H1 (cell line): ENCODE data around the gene RHO. TPM values are rescaled to one million over a fixed set of nuclear protein-coding genes. Genes with fewer than 3 reads are reported as not detected.

Source experiments
- CTCF ChIA-PET: fragments of 300-600 bp; sonication (Branson Sonifier 250); formaldehyde crosslinking; loops from one replicate; lab custom pipeline; 2021; ENCODE audit not compliant: partially characterized antibody; lab: Charles Lee
- POLR2A ChIA-PET: fragments of 300-600 bp; sonication (Branson Sonifier 250); formaldehyde crosslinking; loops from one replicate; lab custom pipeline; 2021; ENCODE audit warnings: inconsistent platforms; ENCODE audit not compliant: partially characterized antibody; lab: Charles Lee
- DNase-seq, 2 experiments: peaks; one replicate each; pipeline versions ENCODE4 v3.0.0 to v3.0.0-alpha.2; 2010 to 2022; ENCODE audit warnings: low spot score in 2 of 2, low read depth in 1 of 2, mixed read lengths in 1 of 2
- FAIRE-seq: peaks from 2 replicates; lab custom pipeline; 2011; peaks lifted over from hg19 to GRCh38; lab: Jason Lieb, UNC
- H2AFZ ChIP-seq: 2 replicates; pipeline ENCODE4 v1.8.1; 2012; ENCODE audit warnings: low read length, inconsistent platforms
- H2AK5ac ChIP-seq: 2 replicates; pipeline ENCODE4 v1.6.1; 2013; ENCODE audit warnings: low read depth, low read length
- H2BK120ac ChIP-seq: replicated peaks from 2 replicates; pipeline ENCODE3; 2013; ENCODE audit warnings: low read depth, low read length, inconsistent platforms
- H2BK12ac ChIP-seq: 2 replicates; pipeline ENCODE4 v1.6.1; 2013; ENCODE audit warnings: low read depth, low read length
- H2BK15ac ChIP-seq: 2 replicates; pipeline ENCODE4 v1.6.1; 2013; ENCODE audit warnings: low read length
- H2BK20ac ChIP-seq: 2 replicates; pipeline ENCODE4 v1.6.1; 2013; ENCODE audit warnings: low read length
- H2BK5ac ChIP-seq: 2 replicates; pipeline ENCODE4 v1.6.1; 2013; ENCODE audit warnings: low read depth, low read length
- H3K14ac ChIP-seq: 2 replicates; pipeline ENCODE4 v1.6.1; 2013; ENCODE audit warnings: inconsistent platforms; ENCODE audit not compliant: insufficient read length
- H3K18ac ChIP-seq: 2 replicates; pipeline ENCODE4 v1.6.1; 2013; ENCODE audit warnings: low read length; ENCODE audit errors: extremely low read depth
- H3K23ac ChIP-seq: 2 replicates; pipeline ENCODE4 v1.6.1; 2013; ENCODE audit warnings: inconsistent platforms; ENCODE audit not compliant: insufficient read length
- H3K23me2 ChIP-seq: 2 replicates; pipeline ENCODE4 v1.6.1; 2013; ENCODE audit warnings: low read depth, low read length
- H3K27ac ChIP-seq: 2 replicates; pipeline ENCODE4 v1.6.1; 2011; ENCODE audit warnings: low read depth, low read length, inconsistent platforms
- H3K27me3 ChIP-seq, 4 experiments: replicated peaks in 1 of 4; 1 replicate in 1 of 4; 2 replicates in 3 of 4; pipeline versions ENCODE4 v1.6.1 to v1.8.1; 2011 to 2013; ENCODE audit warnings: low read length in 3 of 4, mild to moderate bottlenecking in 3 of 4, inconsistent platforms in 2 of 4, mixed read lengths in 2 of 4, moderate library complexity in 1 of 4; ENCODE audit not compliant: control insufficient read depth in 3 of 4, insufficient read depth in 3 of 4; ENCODE audit errors: extremely low read depth in 1 of 4
- H3K36me3 ChIP-seq, 4 experiments: 2 replicates each; pipeline versions ENCODE4 v1.6.1 to v1.8.1; 2011 to 2013; ENCODE audit warnings: mild to moderate bottlenecking in 4 of 4, low read length in 3 of 4, moderate library complexity in 2 of 4, control low read depth in 1 of 4, inconsistent platforms in 1 of 4; ENCODE audit not compliant: insufficient read depth in 4 of 4, control insufficient read depth in 2 of 4
- H3K4ac ChIP-seq: replicated peaks from 2 replicates; pipeline ENCODE3; 2013; ENCODE audit warnings: low read length, low read depth, mixed read lengths, inconsistent platforms; ENCODE audit not compliant: insufficient read length
- H3K4me1 ChIP-seq, 4 experiments: replicated peaks in 1 of 4; 1 replicate in 1 of 4; 2 replicates in 3 of 4; pipeline versions ENCODE4 v1.6.1 to v1.8.1; 2011 to 2013; ENCODE audit warnings: low read length in 3 of 4, inconsistent platforms in 2 of 4, mixed read lengths in 1 of 4; ENCODE audit not compliant: insufficient read depth in 4 of 4, control insufficient read depth in 3 of 4
- H3K4me2 ChIP-seq, 2 experiments: 2 replicates each; pipeline versions ENCODE4 v1.6.1 to v1.8.1; 2011 to 2013; ENCODE audit warnings: low read depth in 2 of 2, low read length in 2 of 2, control low read depth in 1 of 2, inconsistent platforms in 1 of 2, mild to moderate bottlenecking in 1 of 2; ENCODE audit not compliant: insufficient read depth in 1 of 2
- H3K4me3 ChIP-seq, 4 experiments: fragments of 200-600, 300-600 bp in 1 of 4; sonication (generic), shearing (Covaris generic), sonication (Bioruptor Twin) in 1 of 4; 2 replicates each; pipeline versions ENCODE4 v1.5.1 to v1.8.1; 2011 to 2016; ENCODE audit warnings: low read length in 4 of 4, low read depth in 3 of 4, control low read depth in 2 of 4, inconsistent platforms in 2 of 4, mild to moderate bottlenecking in 2 of 4, mixed read lengths in 1 of 4, moderate library complexity in 1 of 4; ENCODE audit not compliant: insufficient read depth in 2 of 4; ENCODE audit errors: extremely low read depth in 1 of 4
- H3K56ac ChIP-seq: replicated peaks from 2 replicates; pipeline ENCODE3; 2013; ENCODE audit warnings: low read depth, mild to moderate bottlenecking, mixed read lengths, low read length, inconsistent platforms; ENCODE audit not compliant: insufficient read length
- H3K79me1 ChIP-seq: 2 replicates; pipeline ENCODE4 v1.6.1; 2013; ENCODE audit warnings: low read depth, low read length, control low read depth
- H3K79me2 ChIP-seq, 2 experiments: 2 replicates each; pipeline versions ENCODE4 v1.6.1 to v1.8.1; 2012 to 2013; ENCODE audit warnings: low read length in 2 of 2, mild to moderate bottlenecking in 2 of 2, inconsistent platforms in 1 of 2; ENCODE audit not compliant: insufficient read depth in 2 of 2, control insufficient read depth in 1 of 2
- H3K9ac ChIP-seq, 4 experiments: replicated peaks in 1 of 4; 1 replicate in 1 of 4; 2 replicates in 3 of 4; pipeline versions ENCODE4 v1.6.1 to v1.8.1; 2011 to 2013; ENCODE audit warnings: low read depth in 3 of 4, low read length in 3 of 4, control low read depth in 2 of 4, mild to moderate bottlenecking in 2 of 4, moderate library complexity in 2 of 4, inconsistent platforms in 1 of 4; ENCODE audit errors: extremely low read depth in 1 of 4
- H3K9me3 ChIP-seq, 2 experiments: 2 replicates each; pipeline versions ENCODE4 v1.6.1 to v1.8.1; 2012 to 2013; ENCODE audit warnings: mild to moderate bottlenecking in 2 of 2, moderate library complexity in 2 of 2, control low read depth in 1 of 2, inconsistent platforms in 1 of 2, low read depth in 1 of 2, low read length in 1 of 2, mixed read lengths in 1 of 2; ENCODE audit not compliant: insufficient read depth in 2 of 2
- H4K20me1 ChIP-seq, 2 experiments: replicated peaks in 1 of 2; 2 replicates each; pipeline versions ENCODE3 to v1.8.1; 2011 to 2013; ENCODE audit warnings: inconsistent platforms in 2 of 2, low read length in 2 of 2, mild to moderate bottlenecking in 1 of 2; ENCODE audit not compliant: insufficient read depth in 2 of 2, control insufficient read depth in 1 of 2
- H4K5ac ChIP-seq: 2 replicates; pipeline ENCODE4 v1.6.1; 2013; ENCODE audit warnings: low read length, low read depth, mixed read lengths, inconsistent platforms; ENCODE audit not compliant: insufficient read length
- H4K8ac ChIP-seq: 2 replicates; pipeline ENCODE4 v1.8.0; 2013; ENCODE audit warnings: mild to moderate bottlenecking, moderate library complexity, low read length, inconsistent platforms; ENCODE audit not compliant: insufficient read depth; ENCODE audit errors: extremely low read depth
- H4K91ac ChIP-seq: replicated peaks from 2 replicates; pipeline ENCODE3; 2013; ENCODE audit warnings: low read length, mixed read lengths, inconsistent platforms; ENCODE audit not compliant: insufficient read length
- CHD1 ChIP-seq: IDR thresholded peaks from 2 replicates; pipeline ENCODE4 v1.6.1; 2012; ENCODE audit warnings: low read depth, low read length, improper control_type of control experiment
- E2F6 ChIP-seq: IDR thresholded peaks from 2 replicates; pipeline ENCODE4 v1.6.1; 2012; ENCODE audit warnings: inconsistent platforms
- EP300 ChIP-seq, 2 experiments: IDR thresholded peaks; 1 replicate in 1 of 2; 2 replicates in 1 of 2; pipeline ENCODE4 v1.6.1; 2011 to 2012; ENCODE audit warnings: low read depth in 2 of 2, low read length in 2 of 2, mild to moderate bottlenecking in 2 of 2, borderline replicate concordance in 1 of 2, inconsistent platforms in 1 of 2, moderate library complexity in 1 of 2
- JUN ChIP-seq: IDR thresholded peaks from 2 replicates; pipeline ENCODE4 v1.6.1; 2011; ENCODE audit warnings: low read depth, mild to moderate bottlenecking, improper control_type of control experiment, low read length
- KDM1A ChIP-seq: fragments of 200-600, 300-600 bp; sonication (generic); IDR thresholded peaks from 2 replicates; pipeline ENCODE4 v1.7.1; 2016; ENCODE audit warnings: mild to moderate bottlenecking, low read length, borderline replicate concordance
- KDM4A ChIP-seq: IDR thresholded peaks from one replicate; pipeline ENCODE4 v1.7.1; 2012; ENCODE audit warnings: low read depth, mild to moderate bottlenecking, moderate library complexity, low read length, inconsistent platforms; ENCODE audit not compliant: severe bottlenecking
- RBBP5 ChIP-seq: IDR thresholded peaks from 2 replicates; pipeline ENCODE4 v1.7.1; 2012; ENCODE audit warnings: low read depth, mild to moderate bottlenecking, inconsistent platforms, low read length, moderate library complexity, borderline replicate concordance
- USF2 ChIP-seq: IDR thresholded peaks from 2 replicates; pipeline ENCODE4 v1.6.1; 2011; ENCODE audit warnings: low read length, improper control_type of control experiment
- ZNF274 ChIP-seq: IDR thresholded peaks from 2 replicates; pipeline ENCODE4 v1.7.0; 2012; ENCODE audit warnings: low read length, borderline replicate concordance; ENCODE audit errors: extremely low read depth
- WGBS, 2 experiments: shearing (Covaris generic) in 1 of 2; methylation state at CpG; one replicate each; pipeline versions ENCODE4 v1.1.6 to v1.1.7; 2013 to 2015; ENCODE audit warnings: low lambda C conversion rate in 2 of 2, mixed read lengths in 2 of 2, inconsistent platforms in 1 of 2, low coverage in 1 of 2, missing lambda C conversion rate in 1 of 2; ENCODE audit not compliant: insufficient replicate concordance in 2 of 2, insufficient coverage in 1 of 2, insufficient read length in 1 of 2; ENCODE audit errors: extremely low coverage in 1 of 2, missing lambda C conversion rate in 1 of 2; 5-methylcytosine and 5-hydroxymethylcytosine counted together
- polyA plus RNA-seq, 7 experiments: library from polyadenylated mRNA; depleted of rRNA in 3 of 7; stranded (reverse) in 5 of 7; unstranded in 2 of 7; fragments of >200 nt in 5 of 7; fragments of 200-250 nt in 2 of 7; gene quantifications; 1 replicate in 5 of 7; 2 replicates in 1 of 7; 4 replicates in 1 of 7; pipeline versions ENCODE4 v1.2.1 to v1.2.3, GENCODE V29; 2011 to 2013; ENCODE audit warnings: missing spikeins in 2 of 7, mixed read lengths in 2 of 7
- total RNA-seq: library from RNA; stranded (reverse); fragmentation: NEBNext Ultra II Directional; extraction: Animal tissue kit (Norgen Biotek cat#: 25700); gene quantifications from 2 replicates; pipeline ENCODE4 v1.2.1, GENCODE V29; 2021

The RHO gene
- total and polyA plus RNA-seq, 2 of the 8 experiments (the other 6 are each of a cell fraction or from before 2014, with no cell fraction given) = not detected

DNA sequence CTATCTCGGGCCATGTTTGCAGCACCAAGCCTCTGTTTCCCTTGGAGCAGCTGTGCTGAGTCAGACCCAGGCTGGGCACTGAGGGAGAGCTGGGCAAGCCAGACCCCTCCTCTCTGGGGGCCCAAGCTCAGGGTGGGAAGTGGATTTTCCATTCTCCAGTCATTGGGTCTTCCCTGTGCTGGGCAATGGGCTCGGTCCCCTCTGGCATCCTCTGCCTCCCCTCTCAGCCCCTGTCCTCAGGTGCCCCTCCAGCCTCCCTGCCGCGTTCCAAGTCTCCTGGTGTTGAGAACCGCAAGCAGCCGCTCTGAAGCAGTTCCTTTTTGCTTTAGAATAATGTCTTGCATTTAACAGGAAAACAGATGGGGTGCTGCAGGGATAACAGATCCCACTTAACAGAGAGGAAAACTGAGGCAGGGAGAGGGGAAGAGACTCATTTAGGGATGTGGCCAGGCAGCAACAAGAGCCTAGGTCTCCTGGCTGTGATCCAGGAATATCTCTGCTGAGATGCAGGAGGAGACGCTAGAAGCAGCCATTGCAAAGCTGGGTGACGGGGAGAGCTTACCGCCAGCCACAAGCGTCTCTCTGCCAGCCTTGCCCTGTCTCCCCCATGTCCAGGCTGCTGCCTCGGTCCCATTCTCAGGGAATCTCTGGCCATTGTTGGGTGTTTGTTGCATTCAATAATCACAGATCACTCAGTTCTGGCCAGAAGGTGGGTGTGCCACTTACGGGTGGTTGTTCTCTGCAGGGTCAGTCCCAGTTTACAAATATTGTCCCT, 1.2 kb downstream of the RHO start:
- H3K14ac ChIP-seq = no peak overlapping the region
- WGBS, 2 experiments = 83% methylated on average over 11 of the region's 12 CpGs; no CpG with 5 or more reads in 1 of the 2 experiments
- no peak for TF ChIP-seq EP300 (IDR thresholded peaks at IDR 0.05; ENCODE audit: borderline replicate concordance in 1 of 2, low read depth in 2 of 2, low read length in 2 of 2)
- no peak for TF ChIP-seq KDM4A
- TF ChIP-seq USF2 = no peak
- no peak for TF ChIP-seq RBBP5
- TF ChIP-seq ZNF274 = no peak
- no peak for TF ChIP-seq JUN
- no peak for TF ChIP-seq KDM1A
- TF ChIP-seq CHD1 = no peak
- no peak for TF ChIP-seq E2F6

More for the DNA sequence above, 1.2 kb downstream of the RHO start:
- Histone ChIP-seq H3K23me2 (peaks cover 2% of the 10 kb centered on the region; the same call in 1 of the 2 replicates), H3K36me3 (no peaks in the 10 kb centered on the region), H3K79me1 (no peaks in the 10 kb centered on the region), H2BK12ac (peak overlapping the region; percentile 92; the same call in 1 of the 2 replicates), H3K18ac (peak overlapping the region; percentile 90), H2BK20ac (peak overlapping the region; percentile 86; the same call in 1 of the 2 replicates), H2BK5ac (0 out of 2 replicates have a peak overlapping the region, but pooled peaks have one; percentile 89), H2AFZ (0 out of 2 replicates have a peak overlapping the region, but pooled peaks have one; percentile 49), H3K4me3 (no peak overlapping the region), H2BK15ac (peak overlapping the region; percentile 81), H3K4me2 (peak overlapping the region in 1 of 2 experiments; percentile 12; a peak in 1 of 4 replicates), H3K9ac (no peak overlapping the region), H3K27me3 (no peaks in the 10 kb centered on the region), H4K8ac (no peak overlapping the region; the same call in 1 of the 2 replicates), H4K20me1 (no peaks in the 10 kb centered on the region), H3K79me2 (no peaks in the 10 kb centered on the region), H3K23ac (no peak overlapping the region), H3K56ac (no peak overlapping the region), H2AK5ac (peak overlapping the region; percentile 53; the same call in 1 of the 2 replicates), H2BK120ac (peak overlapping the region; percentile 57), H3K4me1 (peaks cover 3 to 21% (median 9%) of the 10 kb centered on the region in 4 experiments), H3K27ac (no peak overlapping the region), H4K5ac (no peak overlapping the region), H4K91ac (no peak overlapping the region), H3K4ac (no peak overlapping the region), H3K9me3 (no peaks in the 10 kb centered on the region)
- FAIRE-seq (no peak), DNase-seq (no peak)
- ChIA-PET CTCF (interaction anchor here (0.6 to 2.5 kb wide), 8 partner anchors 9 to 437 kb away, joined by 3 to 7 read pairs (median 3); no protein-coding TSS in a partner anchor), POLR2A (no interaction called here)
